Measurements from ENCODE around the gene PLEKHG4B. TPM values are rescaled to one million over a fixed set of nuclear protein-coding genes. Genes with fewer than 3 reads are reported as not detected.
"Not testable (repeated sequence)": the region's sequence is repeated elsewhere in the genome, so short reads cannot be mapped to it uniquely, and the experiment has no call there.

Gene PLEKHG4B
- total and polyA plus RNA-seq, 4 experiments from 2014 or later: not detected

GRCh38 chr5:72316-73180 is 19.4 kb upstream of the PLEKHG4B start:
- CTCF ChIA-PET (ENCODE audit: partially characterized antibody): not testable (repeated sequence)

DNA sequence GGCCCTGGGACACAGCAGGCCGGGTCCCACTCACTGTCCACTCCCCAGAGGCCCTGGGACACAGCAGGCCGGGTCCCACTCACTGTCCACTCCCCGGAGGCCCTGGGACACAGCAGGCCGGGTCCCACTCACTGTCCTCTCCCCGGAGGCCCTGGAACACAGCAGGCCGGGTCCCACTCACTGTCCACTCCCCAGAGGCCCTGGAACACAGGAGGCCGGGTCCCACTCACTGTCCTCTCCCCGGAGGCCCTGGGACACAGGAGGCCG is 18.9 kb upstream of the PLEKHG4B start:
- H3K4me3 ChIP-seq (ENCODE audit: low read length in 2 of 2); H3K9me3 Mint-ChIP-seq; H3K9me3 ChIP-seq (ENCODE audit: control insufficient read depth in 1 of 2, low read length in 2 of 2); H3K4me1 ChIP-seq (ENCODE audit: insufficient read depth, low read length); H3K36me3 Mint-ChIP-seq; H3K27ac ChIP-seq (ENCODE audit: low read depth, low read length); CTCF ChIA-PET (ENCODE audit: partially characterized antibody); DNase-seq; H3K27me3 ChIP-seq (ENCODE audit: insufficient read depth, low read length); H3K4me1 Mint-ChIP-seq; H3K4me3 Mint-ChIP-seq; H3K36me3 ChIP-seq (ENCODE audit: insufficient read depth, low read length); H3K27ac Mint-ChIP-seq; intact Hi-C loops (cut with micrococcal nuclease); POLR2A ChIA-PET (ENCODE audit: partially characterized antibody): not testable (repeated sequence)
- H3K27me3 Mint-ChIP-seq: peaks cover 18 to 26% of the 10 kb centered on the region in 2 donors

More at GRCh38 chr5:72316-73180, 19.4 kb upstream of the PLEKHG4B start:
- H3K36me3 ChIP-seq (ENCODE audit: insufficient read depth, low read length); H3K4me1 ChIP-seq (ENCODE audit: insufficient read depth, low read length); intact Hi-C loops (cut with micrococcal nuclease); H3K27ac Mint-ChIP-seq; H3K4me3 Mint-ChIP-seq; DNase-seq; H3K27me3 ChIP-seq (ENCODE audit: insufficient read depth, low read length); H3K36me3 Mint-ChIP-seq; POLR2A ChIA-PET (ENCODE audit: partially characterized antibody); H3K9me3 Mint-ChIP-seq; H3K4me3 ChIP-seq (ENCODE audit: low read length in 2 of 2); H3K9me3 ChIP-seq (ENCODE audit: control insufficient read depth in 1 of 2, low read length in 2 of 2); H3K27ac ChIP-seq (ENCODE audit: low read depth, low read length); H3K4me1 Mint-ChIP-seq: not testable (repeated sequence)
- H3K27me3 Mint-ChIP-seq: peaks cover 22 to 27% of the 10 kb centered on the region in 2 donors

- H3K4me1 Mint-ChIP-seq: no peaks in the 10 kb centered on the region
- H3K36me3 ChIP-seq (ENCODE audit: insufficient read depth, low read length): no peaks in the 10 kb centered on the region
- H3K4me3 Mint-ChIP-seq: no peak overlapping the region
- H3K9me3 Mint-ChIP-seq: peaks cover 0 to 6% (median 0%) of the 10 kb centered on the region in 8 donors
- H3K27me3 ChIP-seq (ENCODE audit: insufficient read depth, low read length): no peaks in the 10 kb centered on the region
- DNase-seq: no peak
- ChIA-PET CTCF (ENCODE audit: partially characterized antibody) (no interaction called here), POLR2A (ENCODE audit: partially characterized antibody) (no interaction called here)
- no peak overlapping the region for H3K27ac ChIP-seq (ENCODE audit: low read depth, low read length)
- H3K27ac Mint-ChIP-seq: no peak overlapping the region
- no peaks in the 10 kb centered on the region for H3K9me3 ChIP-seq (ENCODE audit: control insufficient read depth in 1 of 2, low read length in 2 of 2)
- peaks cover 17 to 23% of the 10 kb centered on the region in 2 donors for H3K27me3 Mint-ChIP-seq
- no peaks in the 10 kb centered on the region for H3K36me3 Mint-ChIP-seq
- H3K4me3 ChIP-seq (ENCODE audit: low read length in 2 of 2): no peak overlapping the region
- no peaks in the 10 kb centered on the region for H3K4me1 ChIP-seq (ENCODE audit: insufficient read depth, low read length)
- intact Hi-C loops (cut with micrococcal nuclease): no loop called here
Measured at GRCh38 chr5:73768-74502, 18.0 kb upstream of the PLEKHG4B start.

DNA sequence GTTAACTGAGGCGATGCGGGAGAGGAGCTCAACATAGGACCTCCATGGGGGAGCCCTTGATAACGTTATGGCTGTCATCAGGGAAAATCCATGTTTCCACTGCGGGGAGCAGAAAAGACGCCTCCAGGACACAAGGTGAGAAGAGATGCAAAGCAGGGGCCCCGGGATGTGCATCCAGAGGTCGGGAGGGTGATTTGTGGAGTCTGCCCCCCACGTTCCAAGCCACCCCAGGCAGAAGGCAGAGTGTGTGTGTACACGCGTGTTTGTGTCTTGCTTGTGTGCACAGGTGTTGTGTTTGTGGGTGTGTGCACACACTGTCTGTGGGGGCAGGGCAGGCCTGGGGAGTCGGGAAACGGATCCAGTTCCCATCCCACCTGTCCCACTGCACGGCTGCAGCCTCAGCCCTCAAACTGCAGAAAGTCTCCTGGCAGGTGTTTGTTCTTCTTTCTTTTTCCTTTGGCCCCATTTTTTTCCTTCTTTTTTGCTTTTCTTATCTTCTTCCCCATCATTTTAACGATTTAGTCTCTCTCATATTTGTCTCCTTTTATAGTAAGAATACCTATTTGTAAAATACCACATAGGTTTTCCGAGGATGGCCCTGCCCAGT is 17.4 kb upstream of the PLEKHG4B start:
- Histone ChIP-seq H3K27ac (ENCODE audit: low read depth, low read length) (no peak overlapping the region), H3K9me3 (ENCODE audit: control insufficient read depth in 1 of 2, low read length in 2 of 2) (no peaks in the 10 kb centered on the region), H3K4me1 (ENCODE audit: insufficient read depth, low read length) (no peaks in the 10 kb centered on the region), H3K4me3 (ENCODE audit: low read length in 2 of 2) (no peak overlapping the region), H3K27me3 (ENCODE audit: insufficient read depth, low read length) (no peaks in the 10 kb centered on the region), H3K36me3 (ENCODE audit: insufficient read depth, low read length) (no peaks in the 10 kb centered on the region)
- Mint-ChIP-seq H3K27me3 (peaks cover 12 to 18% of the 10 kb centered on the region in 2 donors), H3K36me3 (no peaks in the 10 kb centered on the region), H3K4me1 (no peaks in the 10 kb centered on the region), H3K9me3 (peaks cover 0 to 2% (median 0%) of the 10 kb centered on the region in 8 donors), H3K27ac (no peak overlapping the region), H3K4me3 (no peak overlapping the region)
- intact Hi-C loops (cut with micrococcal nuclease): no loop called here
- POLR2A ChIA-PET (ENCODE audit: partially characterized antibody): no interaction called here
- CTCF ChIA-PET (ENCODE audit: partially characterized antibody): no interaction called here
- no peak for DNase-seq

GRCh38 chr5:75331-76320 is 16.3 kb upstream of the PLEKHG4B start:
- ChIA-PET CTCF (ENCODE audit: partially characterized antibody) (no interaction called here), POLR2A (ENCODE audit: partially characterized antibody) (no interaction called here)
- Histone ChIP-seq H3K36me3 (ENCODE audit: insufficient read depth, low read length) (no peaks in the 10 kb centered on the region), H3K27ac (ENCODE audit: low read depth, low read length) (no peak overlapping the region), H3K27me3 (ENCODE audit: insufficient read depth, low read length) (no peaks in the 10 kb centered on the region), H3K4me3 (ENCODE audit: low read length in 2 of 2) (no peak overlapping the region), H3K9me3 (ENCODE audit: control insufficient read depth in 1 of 2, low read length in 2 of 2) (no peaks in the 10 kb centered on the region), H3K4me1 (ENCODE audit: insufficient read depth, low read length) (no peaks in the 10 kb centered on the region)
- no peaks in the 10 kb centered on the region for H3K4me1 Mint-ChIP-seq
- H3K9me3 Mint-ChIP-seq: peaks cover 0 to 2% (median 0%) of the 10 kb centered on the region in 8 donors
- intact Hi-C loops (cut with micrococcal nuclease): no loop called here
- no peak overlapping the region for H3K27ac Mint-ChIP-seq
- no peak overlapping the region for H3K4me3 Mint-ChIP-seq
- peaks cover 7 to 16% of the 10 kb centered on the region in 2 donors for H3K27me3 Mint-ChIP-seq
- DNase-seq: no peak
- no peaks in the 10 kb centered on the region for H3K36me3 Mint-ChIP-seq

- Mint-ChIP-seq H3K4me3 (no peak overlapping the region), H3K36me3 (no peaks in the 10 kb centered on the region), H3K9me3 (peaks cover 0 to 2% (median 0%) of the 10 kb centered on the region in 8 donors), H3K27ac (no peak overlapping the region), H3K4me1 (no peaks in the 10 kb centered on the region), H3K27me3 (peaks cover 8 to 18% of the 10 kb centered on the region in 2 donors)
- Histone ChIP-seq H3K9me3 (ENCODE audit: control insufficient read depth in 1 of 2, low read length in 2 of 2) (no peaks in the 10 kb centered on the region), H3K4me3 (ENCODE audit: low read length in 2 of 2) (no peak overlapping the region), H3K27me3 (ENCODE audit: insufficient read depth, low read length) (no peaks in the 10 kb centered on the region), H3K27ac (ENCODE audit: low read depth, low read length) (no peak overlapping the region), H3K4me1 (ENCODE audit: insufficient read depth, low read length) (no peaks in the 10 kb centered on the region), H3K36me3 (ENCODE audit: insufficient read depth, low read length) (no peaks in the 10 kb centered on the region)
- no peak for DNase-seq
- ChIA-PET CTCF (ENCODE audit: partially characterized antibody) (no interaction called here), POLR2A (ENCODE audit: partially characterized antibody) (no interaction called here)
- intact Hi-C loops (cut with micrococcal nuclease): no loop called here
Measured at GRCh38 chr5:76358-77169, 15.4 kb upstream of the PLEKHG4B start.

Data from CD4-positive, alpha-beta memory T cell (primary cell).